ENCODE measurements around the gene LHFPL3.

DNA sequence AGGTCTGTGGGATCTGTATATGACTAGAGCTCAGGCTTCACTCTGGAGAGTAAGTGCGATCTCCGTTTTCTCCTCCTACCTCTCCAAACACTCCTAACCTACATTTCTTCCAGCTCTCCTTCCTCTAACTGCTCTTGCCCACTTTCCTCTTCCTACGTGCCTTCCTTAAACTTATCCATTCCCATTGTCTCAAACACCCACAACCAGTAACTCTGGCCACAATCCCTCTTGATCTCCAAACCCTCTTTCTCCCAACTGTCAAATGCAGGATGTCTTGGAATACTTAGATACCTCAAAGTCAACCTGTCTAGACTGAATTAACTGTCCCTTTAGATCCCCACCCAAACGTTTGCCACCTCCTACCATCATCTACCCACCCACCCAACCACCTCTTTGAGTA lies 471.9 kb downstream of the LHFPL3 start:
- TF ChIP-seq FOXA1 (IDR thresholded peaks at IDR 0.05): no peak
- no peak for TF ChIP-seq FOXM1 (IDR thresholded peaks at IDR 0.05; ENCODE audit: borderline replicate concordance)
- TF ChIP-seq ARNT (IDR thresholded peaks at IDR 0.05): no peak
- TF ChIP-seq SUZ12 (IDR thresholded peaks at IDR 0.05): no peak
- no peak for TF ChIP-seq FOXK2 (IDR thresholded peaks at IDR 0.05)
- TF ChIP-seq, protein P1, sequence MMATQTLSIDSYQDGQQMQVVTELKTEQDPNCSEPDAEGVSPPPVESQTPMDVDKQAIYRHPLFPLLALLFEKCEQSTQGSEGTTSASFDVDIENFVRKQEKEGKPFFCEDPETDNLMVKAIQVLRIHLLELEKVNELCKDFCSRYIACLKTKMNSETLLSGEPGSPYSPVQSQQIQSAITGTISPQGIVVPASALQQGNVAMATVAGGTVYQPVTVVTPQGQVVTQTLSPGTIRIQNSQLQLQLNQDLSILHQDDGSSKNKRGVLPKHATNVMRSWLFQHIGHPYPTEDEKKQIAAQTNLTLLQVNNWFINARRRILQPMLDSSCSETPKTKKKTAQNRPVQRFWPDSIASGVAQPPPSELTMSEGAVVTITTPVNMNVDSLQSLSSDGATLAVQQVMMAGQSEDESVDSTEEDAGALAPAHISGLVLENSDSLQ (IDR thresholded peaks at IDR 0.05): no peak

All from HEK293T (cell line).